Left renal pelvis (tissue), 4 donors: ENCODE measurements around the gene MINDY4. TPM values are rescaled to one million over a fixed set of nuclear protein-coding genes. Genes with fewer than 3 reads are reported as not detected.

Experiments used
- DNase-seq, 4 donors: peaks; one replicate each; pipeline ENCODE4 v3.0.0-alpha.2; 2013; ENCODE audit warnings: low read depth in 4 of 4, low spot score in 3 of 4
- polyA plus RNA-seq, 4 donors: library from polyadenylated mRNA; unstranded; fragments of 120-200 nt; gene quantifications; one replicate each; pipeline ENCODE4 v1.2.1, GENCODE V29; 2013; ENCODE audit not compliant: insufficient read length in 4 of 4

MINDY4 gene
- polyA plus RNA-seq, 4 donors = 10.2 to 13.4 (median 10.6) TPM

GRCh38 chr7:30846378-30846777, 75.2 kb downstream of the MINDY4 start:
- no peak for DNase-seq

GRCh38 chr7:30848121-30848855, 77.1 kb downstream of the MINDY4 start:
- DNase-seq = no peak

DNA sequence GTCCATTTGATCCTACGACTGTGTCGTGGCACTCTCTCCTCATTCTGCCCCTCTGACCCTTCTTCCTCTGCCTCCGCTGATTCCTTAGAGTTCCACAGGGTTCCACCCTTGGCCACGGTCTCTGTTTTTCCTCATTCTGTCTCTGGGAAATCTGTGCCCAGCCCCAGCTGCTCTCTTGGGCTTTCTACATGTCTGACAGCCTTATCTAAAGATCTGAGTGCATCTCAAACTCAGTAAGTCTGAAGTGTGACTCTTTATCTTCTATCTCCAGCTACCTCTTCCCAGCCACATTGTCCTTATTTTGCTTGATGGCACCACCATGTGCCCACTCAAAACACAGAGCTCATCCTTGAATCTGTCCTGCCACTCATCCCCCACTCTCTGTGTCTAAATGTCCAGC, 78.3 kb downstream of the MINDY4 start:
- DNase-seq = no peak

GRCh38 chr7:30850426-30850825, 79.2 kb downstream of the MINDY4 start:
- DNase-seq = no peak

GRCh38 chr7:30851651-30852307, 80.6 kb downstream of the MINDY4 start:
- no peak for DNase-seq

- no peak for DNase-seq
Measured at GRCh38 chr7:30852308-30852684, 81.1 kb downstream of the MINDY4 start.

DNA sequence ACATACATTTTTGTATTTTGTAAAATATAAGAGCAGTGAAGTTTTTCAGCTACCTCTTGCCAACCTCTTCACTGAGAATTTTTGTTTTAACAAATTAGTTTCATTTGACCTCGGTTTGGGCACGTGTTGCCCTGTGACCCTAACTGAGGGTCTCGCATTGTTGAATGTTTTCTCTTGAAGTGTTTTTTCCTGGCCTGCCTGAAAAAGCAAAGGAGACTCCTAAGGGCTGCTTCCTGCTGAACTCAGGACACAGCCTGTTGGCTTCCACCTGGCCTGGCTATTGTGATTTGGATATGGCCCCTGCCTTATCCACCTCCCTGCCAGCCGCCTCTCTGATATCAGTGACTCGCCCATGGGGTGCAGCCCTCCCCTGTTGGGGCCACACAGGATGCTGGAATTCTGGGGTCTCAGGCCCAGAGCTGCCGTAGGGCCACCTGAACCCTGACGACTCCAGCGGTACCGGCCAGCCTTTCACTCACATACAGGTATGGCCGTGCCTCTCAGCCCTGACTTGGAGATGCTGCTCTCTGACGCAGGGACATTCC, 81.6 kb downstream of the MINDY4 start:
- no peak for DNase-seq

GRCh38 chr7:30853576-30853975, 82.4 kb downstream of the MINDY4 start:
- no peak for DNase-seq

DNA sequence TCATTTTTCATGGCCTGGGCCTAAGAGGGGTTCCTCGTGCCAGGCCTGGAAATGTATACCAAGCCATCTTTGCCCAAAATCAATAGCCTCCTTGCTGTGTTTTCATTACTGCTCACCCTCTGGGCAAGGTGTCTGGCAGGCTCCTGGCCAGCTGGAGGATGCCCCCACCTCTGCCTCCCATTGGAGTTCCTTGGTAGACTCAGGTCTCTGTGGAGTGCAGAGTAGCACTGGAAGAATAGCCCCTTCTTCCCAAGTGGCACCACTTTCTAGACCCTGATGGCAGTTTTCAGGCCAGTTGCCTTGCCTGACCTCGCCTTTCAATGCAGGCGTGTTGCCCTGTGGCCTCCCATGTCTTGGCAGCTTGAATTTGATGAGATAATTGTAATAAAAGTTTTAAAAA, 84.7 kb downstream of the MINDY4 start:
- DNase-seq = no peak

DNA sequence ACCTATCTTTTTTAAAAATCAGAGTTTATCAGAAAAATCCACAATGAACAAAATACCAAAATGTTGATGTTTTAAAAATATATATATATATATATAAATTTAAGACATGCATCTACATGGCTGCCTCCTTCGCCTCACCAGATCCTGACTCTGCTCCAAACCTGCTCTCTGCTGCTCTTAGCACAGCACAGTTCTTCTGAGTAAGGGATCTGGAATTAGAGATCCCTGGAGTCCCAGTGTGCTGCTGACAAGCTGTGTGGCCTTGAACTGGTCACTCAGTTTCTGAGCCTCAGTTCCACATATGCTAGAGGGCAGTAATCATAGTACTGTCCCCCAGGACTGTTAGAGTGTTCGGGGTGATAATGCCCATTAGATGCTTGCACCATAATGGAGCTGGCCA, 87.4 kb downstream of the MINDY4 start:
- no peak for DNase-seq

GRCh38 chr7:30859202-30859939, 88.2 kb downstream of the MINDY4 start:
- no peak for DNase-seq

- DNase-seq = peak in 1 of 4 donors; percentile 15
Measured at GRCh38 chr7:30859940-30860496, 88.8 kb downstream of the MINDY4 start.

- no peak for DNase-seq
Measured at GRCh38 chr7:30861612-30862011, 90.4 kb downstream of the MINDY4 start.

- no peak for DNase-seq
Measured at GRCh38 chr7:30862995-30863705, 91.9 kb downstream of the MINDY4 start.

GRCh38 chr7:30863706-30864035, 92.5 kb downstream of the MINDY4 start:
- DNase-seq = no peak

GRCh38 chr7:30864101-30864500, 92.9 kb downstream of the MINDY4 start:
- DNase-seq = no peak

DNA sequence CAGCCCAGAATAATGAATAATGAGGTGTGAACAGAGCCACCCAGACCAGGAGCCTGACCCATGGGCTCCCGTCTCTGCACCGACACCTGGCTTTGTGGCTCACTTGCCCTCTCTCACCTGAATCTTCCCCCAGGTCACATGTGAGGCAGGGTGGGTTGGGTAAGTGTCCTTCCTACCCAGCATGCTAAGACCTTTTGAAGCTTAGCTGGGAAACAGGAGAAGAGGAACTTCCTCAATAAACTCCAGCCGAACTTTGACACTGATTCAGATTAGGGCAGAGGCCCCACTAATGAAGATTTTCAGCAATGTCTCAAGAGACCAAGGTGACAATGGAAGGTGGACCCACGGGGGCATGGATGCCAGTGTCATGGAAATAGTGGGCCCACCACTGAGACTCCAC, 93.9 kb downstream of the MINDY4 start:
- no peak for DNase-seq

- DNase-seq = no peak
Measured at GRCh38 chr7:30865821-30866220, 94.6 kb downstream of the MINDY4 start.

DNA sequence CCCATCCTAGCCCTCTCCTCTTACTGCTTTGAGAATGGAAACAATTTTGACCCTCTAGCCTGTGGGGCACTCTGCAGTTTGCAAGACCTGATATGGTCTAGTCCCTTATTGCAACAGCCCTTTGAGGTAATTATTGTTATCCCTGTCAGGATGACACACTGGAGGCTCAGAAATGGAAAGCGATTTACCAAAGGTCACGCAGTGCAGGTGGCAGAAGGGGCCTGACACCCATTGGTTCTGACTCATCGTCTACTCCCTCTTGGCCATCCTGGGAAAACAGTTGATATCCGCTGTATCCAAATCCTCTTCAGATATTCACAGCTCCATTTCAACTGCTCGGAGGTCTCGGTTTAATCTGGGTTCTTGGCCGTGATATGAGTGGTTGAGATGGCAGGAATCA, 95.7 kb downstream of the MINDY4 start:
- DNase-seq = no peak

GRCh38 chr7:30867483-30867882, 96.3 kb downstream of the MINDY4 start:
- DNase-seq = no peak
